ENCODE results near the gene ZNF853. TPM values are rescaled to one million over a fixed set of nuclear protein-coding genes. Genes with fewer than 3 reads are reported as not detected.

Gene ZNF853
- total RNA-seq, 2 experiments from 2014 or later = 0.55 to 0.60 TPM

Other genes with a start within 250 kb of the ZNF853 start
- 56.1 and 70.6 TPM in 2 replicates for gene RAC1, start 241.1 kb upstream of the ZNF853 start, total RNA-seq (2014; rRNA removed; shearing (Covaris generic))
- 211 and 230 TPM in 2 replicates for gene RAC1, start 241.1 kb upstream of the ZNF853 start, total RNA-seq (2022)
- gene DAGLB, start 167.7 kb upstream of the ZNF853 start, total RNA-seq (2014; rRNA removed; shearing (Covaris generic)) = 12.4 and 17.5 TPM in 2 replicates
- gene DAGLB, start 167.7 kb upstream of the ZNF853 start, total RNA-seq (2022) = 19.5 and 24.8 TPM in 2 replicates
- 23.6 and 30.2 TPM in 2 replicates for gene KDELR2, start 131.5 kb upstream of the ZNF853 start, total RNA-seq (2014; rRNA removed; shearing (Covaris generic))
- 62.1 and 63.4 TPM in 2 replicates for gene KDELR2, start 131.5 kb upstream of the ZNF853 start, total RNA-seq (2022)
- gene GRID2IP, start 64.1 kb upstream of the ZNF853 start, total RNA-seq (2014; rRNA removed; shearing (Covaris generic)) = 0.16 and 0.23 TPM in 2 replicates
- gene GRID2IP, start 64.1 kb upstream of the ZNF853 start, total RNA-seq (2022) = 0.32 and 0.41 TPM in 2 replicates
- 60.7 and 76.4 TPM in 2 replicates for gene ZDHHC4, start 38.2 kb upstream of the ZNF853 start, total RNA-seq (2014; rRNA removed; shearing (Covaris generic))
- 92.7 and 110 TPM in 2 replicates for gene ZDHHC4, start 38.2 kb upstream of the ZNF853 start, total RNA-seq (2022)
- gene INTS15, start 25.6 kb upstream of the ZNF853 start, total RNA-seq (2014; rRNA removed; shearing (Covaris generic)) = 27.2 and 33.0 TPM in 2 replicates
- 38.8 and 40.9 TPM in 2 replicates for gene INTS15, start 25.6 kb upstream of the ZNF853 start, total RNA-seq (2022)
- gene ZNF316, start 21.7 kb downstream of the ZNF853 start, total RNA-seq (2014; rRNA removed; shearing (Covaris generic)) = 17.1 and 18.1 TPM in 2 replicates
- gene ZNF316, start 21.7 kb downstream of the ZNF853 start, total RNA-seq (2022) = 34.2 and 37.5 TPM in 2 replicates
- gene ZNF12, start 91.3 kb downstream of the ZNF853 start, total RNA-seq (2014; rRNA removed; shearing (Covaris generic)) = 15.4 and 16.7 TPM in 2 replicates
- 25.3 and 27.1 TPM in 2 replicates for gene ZNF12, start 91.3 kb downstream of the ZNF853 start, total RNA-seq (2022)
- gene RSPH10B2, start 138.5 kb downstream of the ZNF853 start, total RNA-seq (2014; rRNA removed; shearing (Covaris generic)) = 0.76 TPM in 1 of 2 replicates, not detected in the other
- 1.3 TPM in 1 of 2 replicates, not detected in the other for gene RSPH10B2, start 138.5 kb downstream of the ZNF853 start, total RNA-seq (2022)
- gene CCZ1B, start 210.7 kb downstream of the ZNF853 start, total RNA-seq (2014; rRNA removed; shearing (Covaris generic)) = 20.7 and 32.5 TPM in 2 replicates
- gene CCZ1B, start 210.7 kb downstream of the ZNF853 start, total RNA-seq (2022) = 52.0 and 56.3 TPM in 2 replicates

All from OCI-LY7 (cell line).